GM12878 (cell line): ENCODE measurements around the gene C19orf18. TPM values are rescaled to one million over a fixed set of nuclear protein-coding genes. Genes with fewer than 3 reads are reported as not detected.

ENCODE experiments used
- ATF3 ChIP-seq: IDR thresholded peaks from 2 replicates; pipeline ENCODE4 v1.6.1; 2011; ENCODE audit warnings: low read depth, mild to moderate bottlenecking, low read length, moderate library complexity, borderline replicate concordance; ENCODE audit errors: extremely low read depth
- BMI1 ChIP-seq: fragments of 450-650 bp; IDR thresholded peaks from 2 replicates; pipeline ENCODE4 v1.6.1; 2016; ENCODE audit warnings: mild to moderate bottlenecking, moderate library complexity, borderline replicate concordance
- CBX5 ChIP-seq: sonication (generic); IDR thresholded peaks from 2 replicates; pipeline ENCODE4 v1.6.1; 2016; ENCODE audit warnings: low read depth, moderate library complexity, mild to moderate bottlenecking, inconsistent platforms
- CHD4 ChIP-seq: fragments of 200-600 bp; sonication (generic); IDR thresholded peaks from 2 replicates; pipeline ENCODE4 v1.6.1; 2016; ENCODE audit warnings: mild to moderate bottlenecking
- CUX1 ChIP-seq: IDR thresholded peaks from 2 replicates; pipeline ENCODE4 v1.6.1; 2012; ENCODE audit warnings: improper control_type of control experiment, low read depth, low read length; ENCODE audit not compliant: insufficient replicate concordance
- ESRRA ChIP-seq: IDR thresholded peaks from 2 replicates; pipeline ENCODE4 v1.6.1; 2012; ENCODE audit warnings: mild to moderate bottlenecking, low read length, improper control_type of control experiment
- IKZF2 ChIP-seq, 2 experiments: fragments of 450-650 bp; IDR thresholded peaks; 2 replicates each; pipeline ENCODE4 v1.6.1; 2017; ENCODE audit warnings: mild to moderate bottlenecking in 2 of 2, moderate library complexity in 2 of 2
- IRF4 ChIP-seq: IDR thresholded peaks from 2 replicates; pipeline ENCODE4 v1.6.1; 2011; ENCODE audit warnings: low read depth, low read length
- KDM1A ChIP-seq: fragments of 200-600 bp; sonication (generic); IDR thresholded peaks from 2 replicates; pipeline ENCODE4 v1.6.1; 2016; ENCODE audit warnings: borderline replicate concordance
- MEF2B ChIP-seq: fragments of 450-650 bp; IDR thresholded peaks from 2 replicates; pipeline ENCODE4 v1.6.1; 2018; ENCODE audit warnings: mild to moderate bottlenecking, moderate library complexity; ENCODE audit not compliant: partially characterized antibody, poor library complexity, severe bottlenecking
- MLLT1 ChIP-seq: fragments of 450-650 bp; IDR thresholded peaks from 2 replicates; pipeline ENCODE4 v1.6.1; 2016; ENCODE audit warnings: mild to moderate bottlenecking
- NBN ChIP-seq: fragments of 450-650 bp; IDR thresholded peaks from 2 replicates; pipeline ENCODE4 v1.6.1; 2016
- NFYB ChIP-seq: IDR thresholded peaks from 2 replicates; pipeline ENCODE4 v1.6.1; 2011; ENCODE audit warnings: low read depth, mild to moderate bottlenecking, low read length, improper control_type of control experiment, moderate library complexity; ENCODE audit not compliant: insufficient read depth
- PAX8 ChIP-seq: fragments of 450-650 bp; IDR thresholded peaks from 2 replicates; pipeline ENCODE4 v1.6.1; 2017; ENCODE audit warnings: mild to moderate bottlenecking, moderate library complexity
- POLR2AphosphoS2 ChIP-seq: IDR thresholded peaks from 2 replicates; pipeline ENCODE4 v1.6.1; 2011; ENCODE audit warnings: low read depth, mild to moderate bottlenecking, low read length, improper control_type of control experiment, moderate library complexity
- RELA ChIP-seq: fragments of 450-650 bp; IDR thresholded peaks from 2 replicates; pipeline ENCODE4 v1.8.0; 2014; ENCODE audit warnings: borderline replicate concordance; ENCODE audit not compliant: partially characterized antibody
- REST ChIP-seq: IDR thresholded peaks from 2 replicates; pipeline ENCODE4 v1.6.1; 2012; ENCODE audit warnings: mild to moderate bottlenecking, low read depth, low read length
- SMARCA5 ChIP-seq: fragments of 450-650 bp; IDR thresholded peaks from 2 replicates; pipeline ENCODE4 v1.6.1; 2017; ENCODE audit warnings: mild to moderate bottlenecking
- ZBED1 ChIP-seq: IDR thresholded peaks from 2 replicates; pipeline ENCODE4 v1.6.1; 2016; ENCODE audit warnings: borderline replicate concordance
- ZNF384 ChIP-seq: IDR thresholded peaks from 2 replicates; pipeline ENCODE4 v1.6.1; 2012; ENCODE audit warnings: low read depth, mild to moderate bottlenecking, low read length, improper control_type of control experiment, borderline replicate concordance
- polyA plus RNA-seq, 11 experiments: library from polyadenylated mRNA; depleted of rRNA in 4 of 11; unstranded in 6 of 11; stranded (reverse) in 5 of 11; fragments of >200 nt; fragmentation: Nextera tagmentation in 4 of 11; fragmentation: Illumina TruSeq in 1 of 11; extraction: Ambion mirVana in 4 of 11; extraction: Trizol in 1 of 11; gene quantifications; 1 replicate in 1 of 11; 2 replicates in 10 of 11; pipeline versions ENCODE4 v1.2.1 to v1.2.3, GENCODE V29; 2011 to 2016; ENCODE audit warnings: inconsistent platforms in 2 of 11, missing spikeins in 2 of 11, low read depth in 1 of 11
- total RNA-seq, 4 experiments: library from RNA; depleted of rRNA in 3 of 4; stranded (reverse); fragments of >200 nt in 3 of 4; fragmentation: Illumina TruSeq in 1 of 4; extraction: Trizol in 1 of 4; gene quantifications; 2 replicates each; pipeline versions ENCODE4 v1.2.1 to v1.2.3, GENCODE V29; 2013 to 2021

C19orf18 gene
- total and polyA plus RNA-seq, 10 of the 15 experiments (the other 5 are each of a cell fraction or from before 2014, with no cell fraction given): 0.12 to 0.29 (median 0.21) TPM; not detected in 7

GRCh38 chr19:57947419-57948134 is 26.8 kb downstream of the C19orf18 start, which contains the start of gene ZNF256 (continued):
- TF ChIP-seq CUX1: no peak
- TF ChIP-seq ZBED1: no peak
- TF ChIP-seq POLR2AphosphoS2: no peak
- no peak for TF ChIP-seq IKZF2 (IDR thresholded peaks at IDR 0.05)
- TF ChIP-seq MEF2B: no peak
- no peak for TF ChIP-seq REST
- no peak for TF ChIP-seq BMI1
- TF ChIP-seq CBX5: peak; percentile 80; the same call in 1 of the 2 replicates
- TF ChIP-seq CHD4: no peak
- TF ChIP-seq IRF4: no peak
- TF ChIP-seq MLLT1: peak; percentile 87
- peak; percentile 30; the same call in 1 of the 2 replicates for TF ChIP-seq NBN
- TF ChIP-seq PAX8: no peak
- TF ChIP-seq ZNF384: no peak
- no peak for TF ChIP-seq ATF3
- TF ChIP-seq SMARCA5: no peak
- no peak for TF ChIP-seq KDM1A
- TF ChIP-seq ESRRA: no peak
- peak; percentile 51 for TF ChIP-seq RELA
- TF ChIP-seq NFYB: peak; percentile 67; the same call in 1 of the 2 replicates
